ENCODE results near the gene CWH43.
"Not testable (repeated sequence)": the region's sequence is repeated elsewhere in the genome, so short reads cannot be mapped to it uniquely, and the experiment has no call there.

The CWH43 gene

DNA sequence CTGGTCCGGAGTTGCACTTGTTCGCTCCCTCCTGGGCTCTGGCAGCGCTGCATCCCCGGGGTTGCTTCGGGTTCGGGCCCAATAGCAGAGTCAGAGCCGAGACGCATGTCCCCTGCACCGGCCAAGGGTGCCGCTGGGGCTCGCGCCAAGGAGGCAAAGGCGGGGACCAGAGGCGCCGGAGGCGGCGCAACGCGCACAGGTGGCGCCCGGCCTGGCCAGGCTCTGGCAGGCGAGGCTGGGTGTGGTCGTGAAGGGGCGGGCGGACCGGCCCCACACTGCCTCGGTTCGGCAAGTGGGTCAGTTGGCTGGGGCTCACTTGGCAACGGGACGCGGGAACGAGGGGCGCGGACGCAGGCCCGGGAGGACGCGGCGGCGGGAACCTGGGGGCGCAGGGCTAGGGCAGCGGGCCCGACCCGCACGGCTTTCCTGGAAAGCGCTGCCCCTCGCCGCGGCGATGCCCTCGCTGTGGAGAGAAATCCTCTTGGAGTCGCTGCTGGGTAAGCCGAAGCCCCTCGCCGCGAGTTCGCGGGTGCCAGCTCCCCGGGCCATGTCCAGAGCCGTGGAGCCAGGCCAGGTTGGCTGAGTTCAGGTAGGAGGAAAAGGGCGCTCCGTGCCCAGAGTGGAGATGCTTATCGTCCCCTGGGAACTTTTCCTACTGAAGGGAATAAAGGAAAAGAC, at the start of gene CWH43:
CWH43 (plus strand) TSS at position 300 of the 678 bp plus-strand sequence; CDS start at position 455, 155 bp downstream.
- DNase-seq: peak in 1 of 10 donors; percentile 80
- intact Hi-C loops (cut with DNase I): no loop called here

DNA sequence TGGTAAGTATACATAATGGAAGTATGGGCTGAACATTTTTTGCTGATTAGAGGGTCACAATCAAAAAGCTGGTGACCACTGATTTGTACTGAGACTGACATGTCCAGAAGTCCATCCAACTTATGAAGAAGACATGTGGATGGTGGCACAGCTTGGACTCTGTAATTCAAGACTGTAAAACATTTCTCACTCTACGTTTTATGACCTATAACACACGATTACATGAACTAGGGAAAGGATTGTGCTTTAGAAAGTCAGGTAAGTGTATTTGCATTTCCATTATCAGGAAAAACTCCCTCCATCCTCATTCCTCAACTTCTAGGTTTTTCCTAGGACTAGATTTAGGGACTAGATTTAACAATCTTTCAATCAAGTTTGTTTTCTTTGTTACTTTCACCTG, 49.0 kb upstream of the CWH43 start:
- intact Hi-C loops (cut with DNase I): no loop called here
- DNase-seq: no peak

DNA sequence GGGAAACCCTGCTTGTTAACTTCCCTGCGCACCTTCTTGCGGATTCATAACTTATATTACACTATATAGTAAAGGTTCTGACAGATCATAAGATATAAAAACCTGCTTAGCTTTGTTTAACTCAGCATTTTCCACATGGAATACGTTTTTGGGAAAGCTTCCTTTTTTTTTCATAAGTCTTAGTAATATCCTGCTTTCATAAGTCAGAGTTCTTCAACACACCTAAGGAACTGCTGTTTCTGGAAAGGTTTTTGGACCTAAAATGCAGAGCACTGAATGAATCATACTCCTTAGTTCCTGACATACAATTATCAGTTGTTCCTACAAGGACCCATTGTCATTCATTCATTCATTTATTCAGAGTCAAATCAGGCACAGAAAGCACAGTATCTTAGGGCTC, 47.2 kb upstream of the CWH43 start:
- intact Hi-C loops (cut with DNase I): no loop called here
- DNase-seq: no peak

DNA sequence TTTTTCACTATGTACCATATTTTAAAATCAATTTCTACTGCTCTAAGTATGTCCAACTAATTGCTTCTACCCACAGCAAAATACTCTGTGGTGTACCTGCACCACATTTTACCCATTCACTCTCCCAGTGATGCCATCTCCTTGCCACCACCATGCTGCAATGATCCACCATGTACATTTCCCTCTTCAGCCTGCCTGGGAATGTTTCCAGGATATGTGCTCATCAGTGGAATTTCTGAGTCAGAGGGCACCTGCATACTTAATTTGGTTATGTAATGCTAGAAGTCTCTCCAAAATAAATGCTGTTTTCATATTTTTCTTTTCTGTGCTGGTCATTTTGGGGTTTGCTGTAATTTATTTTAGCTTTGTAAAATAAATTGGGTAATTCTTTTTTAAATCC, 46.3 kb upstream of the CWH43 start:
- intact Hi-C loops (cut with DNase I): no loop called here
- no peak for DNase-seq

DNA sequence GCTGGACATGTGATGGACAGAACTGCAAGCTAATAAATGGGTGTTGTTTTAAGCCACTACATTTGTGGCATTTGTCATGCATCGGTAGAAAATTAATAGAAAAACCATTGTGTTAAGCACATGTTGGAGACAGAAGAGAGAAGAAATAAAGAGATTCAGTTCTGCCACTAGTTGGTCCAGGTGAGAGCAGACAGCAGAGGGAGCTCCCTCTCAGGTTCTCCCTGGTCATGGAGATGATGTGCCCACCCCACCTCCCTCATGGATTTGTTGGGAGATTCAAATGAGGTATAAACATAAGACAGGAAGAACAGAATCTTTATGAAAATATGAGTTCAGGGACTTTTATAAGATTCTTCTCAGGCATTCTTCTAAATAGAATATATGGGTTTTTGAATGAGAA, 42.7 kb upstream of the CWH43 start:
- intact Hi-C loops (cut with DNase I): no loop called here
- no peak for DNase-seq

DNA sequence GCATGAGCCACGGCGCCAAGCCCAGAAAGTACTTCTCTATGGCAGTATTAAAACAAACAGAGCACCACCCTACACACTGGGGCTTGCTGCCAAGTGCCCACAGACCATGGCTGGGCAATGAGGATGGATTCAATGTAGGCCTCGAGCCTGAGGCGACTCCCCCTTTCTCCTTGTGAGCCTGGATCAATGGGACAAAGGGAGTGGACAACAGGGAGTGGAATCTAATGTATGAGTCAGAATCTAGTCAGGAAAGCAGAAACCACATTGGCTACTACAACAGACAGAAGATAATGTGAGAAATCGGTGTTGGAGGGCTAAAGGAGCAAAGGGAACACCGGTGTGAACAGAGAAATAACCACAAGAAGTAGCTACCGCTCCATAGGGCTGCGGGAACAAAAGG, 41.8 kb upstream of the CWH43 start:
- intact Hi-C loops (cut with DNase I): no loop called here
- no peak for DNase-seq

DNA sequence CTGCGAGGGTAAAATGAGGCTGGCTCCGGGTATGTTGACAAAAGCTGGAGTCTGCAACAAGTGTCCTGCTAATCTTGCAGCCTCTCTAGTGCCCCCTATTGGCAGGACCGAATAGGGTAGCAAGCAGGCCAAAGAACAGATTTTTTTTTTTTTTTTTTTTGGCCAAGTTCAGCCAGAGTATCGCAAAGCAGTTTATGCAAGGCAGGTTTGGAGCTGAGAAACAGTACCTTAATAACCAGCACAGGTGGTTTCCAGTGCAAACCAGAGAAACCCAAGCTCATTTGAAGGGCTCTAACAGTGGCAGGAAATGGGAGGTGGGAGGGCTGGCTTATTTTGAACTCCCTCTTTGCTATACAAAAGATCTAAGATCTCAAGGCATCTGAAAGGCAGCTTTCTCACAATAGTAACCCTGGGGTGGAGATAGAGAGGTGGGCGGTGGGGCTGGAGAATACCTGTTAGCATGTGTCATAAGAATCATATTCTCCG, 41.3 kb upstream of the CWH43 start:
- DNase-seq: no peak
- intact Hi-C loops (cut with DNase I): no loop called here

DNA sequence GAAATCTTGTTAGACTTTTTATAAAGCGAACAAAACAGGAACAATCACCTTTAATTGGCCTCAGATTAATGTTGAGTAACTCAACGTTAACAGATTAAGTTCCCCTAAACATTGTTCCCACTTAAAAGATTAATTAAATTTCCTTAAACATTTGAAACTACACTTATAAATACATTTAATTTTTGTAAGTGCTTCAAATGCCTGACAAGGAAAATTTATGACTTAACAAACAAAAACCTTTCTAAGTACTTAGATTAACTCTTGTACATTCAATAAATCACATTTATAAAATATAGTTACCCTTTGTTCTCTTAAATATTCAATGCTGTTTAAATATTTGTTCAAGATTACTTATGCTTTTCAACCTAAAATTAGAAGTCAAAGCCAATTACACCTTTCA, 40.1 kb upstream of the CWH43 start:
- DNase-seq: no peak
- intact Hi-C loops (cut with DNase I): no loop called here

DNA sequence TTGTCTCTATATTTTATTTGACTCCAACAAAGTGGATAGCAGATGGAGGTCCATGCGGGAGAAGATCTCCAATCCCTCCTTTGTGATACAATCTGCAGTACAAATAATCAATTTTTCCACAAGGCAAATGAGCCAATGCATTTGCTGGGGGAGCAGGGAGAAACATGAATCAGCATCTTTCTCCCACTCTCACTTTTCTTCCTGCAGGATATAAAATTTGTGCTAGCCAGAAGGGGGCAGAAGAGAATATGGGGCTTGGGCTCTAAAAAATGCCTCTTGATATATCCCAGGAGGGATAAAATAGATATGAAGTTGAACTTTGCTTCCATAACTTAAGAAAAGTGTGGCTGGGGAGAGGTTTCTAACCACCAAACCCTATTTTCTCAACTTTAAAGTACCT, 38.3 kb upstream of the CWH43 start:
- DNase-seq: no peak
- intact Hi-C loops (cut with DNase I): no loop called here

DNA sequence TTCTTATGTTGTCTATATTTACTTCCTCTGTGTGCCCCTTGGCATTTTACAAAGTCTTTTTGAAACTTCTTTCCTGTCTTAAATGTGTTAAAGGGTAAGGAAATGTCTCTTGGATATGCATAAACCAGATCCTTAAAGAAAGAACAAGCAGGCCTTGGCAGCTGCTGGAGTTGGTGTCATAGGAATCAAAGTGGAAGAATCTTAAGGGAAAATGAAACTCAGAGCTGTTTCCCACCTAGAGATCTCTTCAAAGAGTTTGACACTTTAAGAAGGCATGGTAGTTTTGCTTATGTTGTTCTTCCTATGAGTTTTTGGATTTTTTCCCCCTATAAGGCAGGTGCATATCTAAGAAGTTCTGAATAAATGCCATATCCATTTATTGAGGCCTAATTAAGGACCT, 37.0 kb upstream of the CWH43 start:
- intact Hi-C loops (cut with DNase I): no loop called here
- DNase-seq: no peak

DNA sequence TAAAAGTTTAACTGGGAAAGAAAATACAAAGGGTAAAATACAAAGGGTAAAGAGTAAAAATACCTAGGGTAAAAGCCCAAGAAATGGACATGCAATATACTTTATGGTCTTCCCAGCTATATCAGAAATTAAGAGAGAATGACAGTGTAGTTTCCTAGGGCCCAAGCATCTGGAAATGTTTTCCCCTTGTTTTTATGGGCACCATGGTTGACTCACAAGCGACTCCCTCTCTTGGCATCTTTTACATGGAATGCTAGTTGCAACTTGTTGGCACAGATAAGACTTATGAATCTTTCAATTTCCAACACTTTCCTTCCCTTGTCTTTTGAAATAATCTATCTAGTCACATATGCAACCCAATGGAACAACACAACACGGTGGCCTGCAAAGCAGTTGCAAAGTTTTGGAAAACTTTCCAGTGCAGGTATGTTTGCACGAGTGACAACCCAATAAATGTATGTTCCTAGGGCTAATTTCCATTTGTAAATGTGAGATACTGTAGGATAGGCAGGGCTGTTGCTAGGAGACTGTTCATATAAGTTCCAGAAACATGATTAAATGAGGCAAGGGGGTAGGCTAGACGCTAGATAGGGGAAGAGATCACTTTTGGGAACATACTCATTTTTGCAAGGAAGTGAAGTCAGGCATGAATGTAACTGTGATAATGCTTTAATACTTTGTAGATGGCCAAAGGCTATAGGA, 36.4 kb upstream of the CWH43 start:
- intact Hi-C loops (cut with DNase I): no loop called here
- no peak for DNase-seq

DNA sequence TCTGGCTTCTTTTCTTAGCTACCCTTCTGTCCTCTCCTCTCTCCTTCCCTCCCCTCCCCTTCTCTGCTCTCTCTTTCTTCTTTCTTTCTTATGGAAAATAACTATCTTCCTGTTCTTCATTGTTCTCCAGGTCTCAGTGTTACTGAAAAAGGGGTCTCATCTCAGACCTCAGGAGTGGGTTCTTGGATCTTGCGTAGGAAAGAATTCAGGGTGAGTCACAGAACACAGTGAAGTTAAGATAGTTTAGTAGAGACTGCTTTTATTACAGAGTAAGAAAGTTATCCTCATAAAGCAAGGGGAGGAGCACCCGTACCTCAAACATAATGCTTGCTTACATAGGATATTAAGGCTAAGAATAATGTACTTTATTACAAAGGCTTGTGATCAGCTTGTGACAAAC, 31.8 kb upstream of the CWH43 start:
- intact Hi-C loops (cut with DNase I): no loop called here

DNA sequence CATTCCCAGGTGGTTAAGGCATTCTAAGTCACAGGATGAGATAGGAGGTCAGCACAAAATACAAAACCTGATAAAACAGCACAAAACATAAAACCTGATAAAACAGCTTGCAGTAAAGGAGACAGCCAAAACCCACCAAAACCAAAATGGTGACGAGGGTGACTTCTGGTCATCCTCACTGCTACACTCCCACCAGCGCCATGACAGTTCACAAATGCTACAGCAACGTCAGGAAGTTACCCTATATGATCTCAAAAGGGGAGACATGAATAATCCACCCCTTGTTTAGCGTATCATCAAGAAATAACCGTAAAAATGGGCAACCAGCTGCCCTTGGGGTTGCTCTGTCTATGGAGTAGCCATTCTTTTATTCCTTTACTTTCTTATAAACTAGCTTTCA, 28.7 kb upstream of the CWH43 start:
- DNase-seq; intact Hi-C loops (cut with DNase I): not testable (repeated sequence)

More for the DNA sequence above, 31.8 kb upstream of the CWH43 start:
- DNase-seq: no peak

DNA sequence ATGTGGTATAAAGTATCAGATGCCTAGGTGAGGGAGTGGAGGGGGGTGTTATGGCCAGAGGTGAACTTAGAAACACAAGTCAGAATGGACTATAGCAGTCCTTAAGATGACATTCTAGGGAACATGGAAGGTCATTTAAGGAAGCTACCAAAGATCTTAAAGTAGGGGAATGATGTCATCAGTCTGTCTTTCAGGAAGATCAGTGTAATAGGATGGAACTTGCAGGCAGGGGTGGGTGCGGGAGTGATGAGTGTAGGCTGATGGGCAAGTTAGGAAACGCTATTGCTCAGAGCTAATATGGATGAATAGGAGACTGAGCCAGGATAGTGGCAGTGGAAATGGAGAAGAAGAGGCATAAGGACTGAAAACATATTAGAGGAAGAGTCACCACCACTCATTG, 27.5 kb upstream of the CWH43 start:
- no peak for DNase-seq
- intact Hi-C loops (cut with DNase I): no loop called here

DNA sequence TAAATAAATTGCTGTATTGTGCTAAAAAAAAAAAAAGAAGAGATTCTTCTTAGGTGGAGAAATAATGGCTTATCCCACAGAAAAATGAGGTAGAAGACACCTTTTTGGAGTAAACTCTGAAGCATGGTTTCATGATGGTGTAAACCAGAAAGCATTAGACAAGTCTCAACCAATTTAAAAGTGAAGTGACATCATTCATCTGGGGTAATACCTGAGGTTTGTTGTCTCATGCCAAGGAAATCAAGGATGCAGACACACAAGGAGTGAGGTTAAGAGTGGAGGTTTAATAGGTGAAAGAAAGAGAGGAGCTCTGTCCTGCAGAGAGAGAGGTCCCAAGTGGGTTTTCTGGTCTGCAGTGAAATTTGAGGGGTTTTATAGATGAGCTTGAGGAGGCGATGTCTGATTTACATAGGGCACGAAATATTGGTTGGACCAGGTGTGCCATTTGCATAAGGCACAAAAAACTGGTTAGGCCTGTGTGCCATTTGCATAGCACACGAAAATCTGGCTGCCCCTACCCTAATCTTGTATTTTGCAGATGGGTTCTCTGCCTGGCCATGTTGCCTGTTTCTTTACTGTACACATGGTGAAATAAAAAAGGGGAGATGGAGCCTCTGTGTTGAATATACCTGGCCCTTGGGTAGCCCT, 25.0 kb upstream of the CWH43 start:
- intact Hi-C loops (cut with DNase I): loop anchor here (10.0 kb wide), 1 partner anchor 616 kb away; the partner anchor contains the start of gene SLAIN2
- no peak for DNase-seq

DNA sequence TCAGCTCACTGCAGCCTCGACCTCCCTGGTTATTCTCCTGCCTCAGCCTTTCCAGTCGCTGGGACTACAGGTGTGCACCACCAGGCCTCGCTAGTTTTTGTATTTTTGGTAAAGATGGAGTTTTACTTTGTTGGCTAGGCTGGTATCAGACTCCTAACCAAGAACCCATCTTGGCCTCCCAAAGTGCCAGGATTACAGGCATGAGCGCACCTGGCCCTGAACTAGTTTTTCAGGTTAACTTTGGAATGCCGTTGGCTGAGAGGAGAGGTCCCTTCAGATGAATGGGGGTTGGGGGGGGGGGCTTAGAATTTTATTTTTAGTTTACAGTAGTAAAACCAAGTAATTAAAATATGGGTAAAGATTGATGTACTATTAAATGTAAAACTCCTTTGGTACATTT, 23.4 kb upstream of the CWH43 start:
- DNase-seq: no peak
- intact Hi-C loops (cut with DNase I): loop anchor here (1.0 to 10.0 kb wide), 4 partner anchors 182 to 618 kb away; partner anchors contain the start of genes FRYL and SLAIN2

DNA sequence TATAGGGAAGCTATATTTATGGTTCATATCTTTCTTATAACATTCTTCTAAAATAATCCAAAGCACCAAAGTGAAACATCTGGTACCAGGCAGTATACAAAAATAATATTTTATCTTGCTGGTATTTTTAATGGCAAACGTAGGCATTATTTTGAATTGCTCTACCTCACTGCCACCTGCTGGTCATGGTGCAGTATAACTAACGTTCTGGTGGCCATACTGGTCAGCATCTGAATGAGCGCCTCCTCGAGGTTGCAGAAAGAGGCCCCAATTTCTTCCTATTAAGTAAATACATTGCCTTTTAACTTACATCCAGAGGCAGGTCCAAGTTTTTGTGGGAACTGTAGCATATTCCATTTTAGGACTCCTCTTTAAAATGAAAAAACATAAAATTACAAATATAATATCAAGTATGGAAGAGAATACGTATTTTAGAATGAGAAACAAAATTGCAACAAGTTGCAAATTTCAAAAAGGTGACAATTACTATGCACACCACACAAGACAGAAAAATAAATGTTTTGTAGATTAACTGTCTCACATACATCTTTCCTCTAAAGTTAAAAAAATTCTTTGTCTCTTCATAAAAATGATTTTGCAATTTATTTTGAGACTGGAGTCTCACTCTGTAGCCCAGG, 22.9 kb upstream of the CWH43 start:
- DNase-seq: peak in 8 of 10 donors; percentile 27 to 92 (median 68)
- intact Hi-C loops (cut with DNase I): loop anchor here (1.0 to 10.0 kb wide), 4 partner anchors 182 to 618 kb away; partner anchors contain the start of genes FRYL and SLAIN2

DNA sequence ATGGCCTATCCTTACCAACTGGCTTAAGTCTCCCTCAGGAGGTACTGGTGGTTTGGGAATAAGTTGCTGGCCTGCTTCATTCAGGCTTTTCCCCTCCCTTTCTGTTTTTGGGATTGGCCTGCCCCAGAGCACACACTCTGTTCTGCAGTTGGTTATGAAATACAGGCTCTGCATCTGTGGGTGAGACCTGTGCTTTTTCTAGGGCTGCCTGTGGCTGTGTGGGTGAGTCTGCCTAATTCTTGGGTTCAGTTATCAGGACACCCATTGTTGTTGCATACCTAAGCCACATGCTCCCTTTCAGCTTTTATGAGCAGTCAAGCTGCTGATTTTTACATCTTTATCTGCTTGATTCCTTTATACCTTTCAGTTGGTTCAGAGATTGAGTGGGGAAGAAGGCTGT, 19.0 kb upstream of the CWH43 start:
- intact Hi-C loops (cut with DNase I): loop anchor here (10.0 kb wide), 1 partner anchor 622 kb away; the partner anchor contains the start of gene SLAIN2
- DNase-seq: no peak

DNA sequence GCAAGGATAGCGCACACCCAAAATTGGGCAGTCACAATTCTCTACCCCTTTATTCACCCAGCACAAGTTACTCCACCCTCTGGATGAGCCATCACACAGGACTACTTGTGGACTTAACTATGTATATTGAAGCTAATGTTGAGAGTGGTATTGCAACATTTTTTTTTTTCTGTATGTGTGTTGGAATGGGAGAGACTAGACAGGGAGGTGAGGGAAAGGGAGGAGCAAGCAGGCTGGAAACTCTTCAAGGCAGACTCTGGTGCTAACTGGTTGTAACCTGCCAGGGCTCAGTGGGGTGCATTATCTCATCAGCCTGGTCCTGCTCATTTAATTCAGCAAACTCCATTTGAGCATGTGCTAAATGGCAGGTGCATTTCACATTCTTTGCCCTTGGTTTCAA, 18.4 kb upstream of the CWH43 start:
- no peak for DNase-seq
- intact Hi-C loops (cut with DNase I): loop anchor here (10.0 kb wide), 1 partner anchor 623 kb away; the partner anchor contains the start of gene SLAIN2

DNA sequence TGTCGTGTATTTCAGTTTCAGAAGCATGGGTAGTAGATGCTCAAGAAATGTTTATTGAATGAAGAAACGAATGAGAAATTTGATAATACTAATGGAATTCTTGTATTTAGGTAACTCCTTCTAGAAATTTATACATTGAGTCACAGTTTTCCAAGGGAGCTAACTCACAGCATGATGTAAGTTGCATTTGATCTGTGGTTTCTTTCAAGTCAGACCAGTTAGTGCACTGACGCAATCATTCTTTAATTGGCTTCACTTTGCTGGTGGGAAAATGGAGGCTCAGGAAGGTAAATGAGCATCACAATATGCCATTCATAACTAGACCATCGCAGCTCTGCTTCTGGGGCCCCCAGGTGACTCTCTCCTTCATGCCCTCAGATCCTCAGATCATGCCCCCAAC, 17.3 kb upstream of the CWH43 start:
- intact Hi-C loops (cut with DNase I): loop anchor here (10.0 kb wide), 1 partner anchor 624 kb away; the partner anchor contains the start of gene SLAIN2
- no peak for DNase-seq

DNA sequence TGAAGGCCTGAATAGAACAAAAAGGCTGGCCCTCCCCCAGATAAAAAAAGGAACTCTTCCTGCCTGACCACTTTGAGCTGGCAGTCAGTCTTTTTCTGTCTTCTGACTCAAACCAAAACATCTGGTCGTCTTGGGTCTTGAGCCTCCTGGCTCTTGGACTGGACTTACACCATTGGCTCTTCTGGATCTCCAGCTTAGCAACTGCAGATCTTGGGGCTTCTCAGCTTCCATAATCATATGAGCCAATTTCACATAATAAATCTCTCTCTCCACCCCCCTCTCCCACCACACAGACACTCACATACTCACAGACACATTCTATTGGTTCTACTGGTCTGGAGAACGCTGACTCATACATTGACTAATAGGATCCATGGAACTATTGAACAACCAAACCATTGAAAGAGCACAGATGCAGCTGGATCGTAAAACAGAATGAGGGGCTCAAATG, 15.6 kb upstream of the CWH43 start:
- DNase-seq: no peak
- intact Hi-C loops (cut with DNase I): no loop called here

All from posterior cingulate gyrus (tissue), 11 donors.